ENCODE results near the gene CHADL. TPM values are rescaled to one million over a fixed set of nuclear protein-coding genes. Genes with fewer than 3 reads are reported as not detected.

Gene CHADL
- total RNA-seq, 1 experiment from 2014 or later = 1.2 TPM

DNA sequence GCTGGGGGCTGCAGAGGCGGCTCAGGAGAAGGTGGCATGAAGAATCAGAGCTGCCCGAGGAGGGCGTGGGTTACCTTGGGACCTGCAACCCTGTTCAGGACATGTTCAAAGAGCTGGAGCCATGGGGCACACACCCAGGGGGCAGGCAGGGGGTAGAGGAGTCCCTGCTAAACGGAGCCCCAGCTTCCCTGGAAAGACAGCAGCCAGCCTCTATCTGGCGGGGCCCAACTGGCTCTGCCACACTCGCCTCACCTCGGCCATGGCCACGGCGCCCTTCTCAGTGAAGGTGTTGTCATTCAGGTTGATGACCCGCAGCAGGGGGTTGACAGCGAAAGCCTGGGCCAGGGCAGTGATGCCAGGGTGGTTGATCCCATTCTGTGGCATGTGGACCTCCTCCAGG is 17.0 kb upstream of the CHADL start:
- Histone ChIP-seq H2AFZ (ENCODE audit: low read length) (no peak overlapping the region), H3K4me3 (ENCODE audit: low read length) (no peak overlapping the region), H3K27me3 (ENCODE audit: low read length) (no peaks in the 10 kb centered on the region), H3F3A (ENCODE audit: low read length, unreplicated experiment) (no peaks in the 10 kb centered on the region), H3K4me2 (ENCODE audit: low read length) (no peak overlapping the region), H3K9ac (ENCODE audit: low read length) (no peak overlapping the region), H3K79me2 (ENCODE audit: low read length) (0 out of 2 replicates have a peak, but pooled peaks cover 2% of the 10 kb centered on the region), H3K36me3 (ENCODE audit: low read depth, low read length) (peaks cover 39% of the 10 kb centered on the region), H3K27ac (ENCODE audit: low read length) (0 out of 2 replicates have a peak overlapping the region, but pooled peaks have one; percentile 90), H3K4me1 (ENCODE audit: insufficient read depth, low read length) (peaks cover 18% of the 10 kb centered on the region), H3K9me3 (ENCODE audit: low read length) (no peaks in the 10 kb centered on the region), H4K20me1 (ENCODE audit: low read length) (no peaks in the 10 kb centered on the region), H3K9me2 (replicated peaks; ENCODE audit: low read length) (no peaks in the 10 kb centered on the region)
- ChIA-PET POLR2A (ENCODE audit: unreplicated experiment) (interaction anchor here (1.1 kb wide), 1 partner anchor 48 kb away, joined by 3 read pairs; no protein-coding TSS in a partner anchor), CTCF (no interaction called here)
- intact Hi-C loops (cut with micrococcal nuclease) = no loop called here
- no TSS peak for BruUV-seq (replicated peaks)
- ATAC-seq = no peak
- TF ChIP-seq, protein P1, sequence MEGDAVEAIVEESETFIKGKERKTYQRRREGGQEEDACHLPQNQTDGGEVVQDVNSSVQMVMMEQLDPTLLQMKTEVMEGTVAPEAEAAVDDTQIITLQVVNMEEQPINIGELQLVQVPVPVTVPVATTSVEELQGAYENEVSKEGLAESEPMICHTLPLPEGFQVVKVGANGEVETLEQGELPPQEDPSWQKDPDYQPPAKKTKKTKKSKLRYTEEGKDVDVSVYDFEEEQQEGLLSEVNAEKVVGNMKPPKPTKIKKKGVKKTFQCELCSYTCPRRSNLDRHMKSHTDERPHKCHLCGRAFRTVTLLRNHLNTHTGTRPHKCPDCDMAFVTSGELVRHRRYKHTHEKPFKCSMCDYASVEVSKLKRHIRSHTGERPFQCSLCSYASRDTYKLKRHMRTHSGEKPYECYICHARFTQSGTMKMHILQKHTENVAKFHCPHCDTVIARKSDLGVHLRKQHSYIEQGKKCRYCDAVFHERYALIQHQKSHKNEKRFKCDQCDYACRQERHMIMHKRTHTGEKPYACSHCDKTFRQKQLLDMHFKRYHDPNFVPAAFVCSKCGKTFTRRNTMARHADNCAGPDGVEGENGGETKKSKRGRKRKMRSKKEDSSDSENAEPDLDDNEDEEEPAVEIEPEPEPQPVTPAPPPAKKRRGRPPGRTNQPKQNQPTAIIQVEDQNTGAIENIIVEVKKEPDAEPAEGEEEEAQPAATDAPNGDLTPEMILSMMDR (conservative IDR thresholded peaks at IDR 0.05; ENCODE audit: low read depth, low read length) = no peak
- TF ChIP-seq EZH2 (IDR thresholded peaks at IDR 0.05; ENCODE audit: low read length, unreplicated experiment) (no peak), EZH2phosphoT487 (IDR thresholded peaks at IDR 0.05; ENCODE audit: borderline replicate concordance, low read length) (no peak)
- no peak for DNase-seq

DNA sequence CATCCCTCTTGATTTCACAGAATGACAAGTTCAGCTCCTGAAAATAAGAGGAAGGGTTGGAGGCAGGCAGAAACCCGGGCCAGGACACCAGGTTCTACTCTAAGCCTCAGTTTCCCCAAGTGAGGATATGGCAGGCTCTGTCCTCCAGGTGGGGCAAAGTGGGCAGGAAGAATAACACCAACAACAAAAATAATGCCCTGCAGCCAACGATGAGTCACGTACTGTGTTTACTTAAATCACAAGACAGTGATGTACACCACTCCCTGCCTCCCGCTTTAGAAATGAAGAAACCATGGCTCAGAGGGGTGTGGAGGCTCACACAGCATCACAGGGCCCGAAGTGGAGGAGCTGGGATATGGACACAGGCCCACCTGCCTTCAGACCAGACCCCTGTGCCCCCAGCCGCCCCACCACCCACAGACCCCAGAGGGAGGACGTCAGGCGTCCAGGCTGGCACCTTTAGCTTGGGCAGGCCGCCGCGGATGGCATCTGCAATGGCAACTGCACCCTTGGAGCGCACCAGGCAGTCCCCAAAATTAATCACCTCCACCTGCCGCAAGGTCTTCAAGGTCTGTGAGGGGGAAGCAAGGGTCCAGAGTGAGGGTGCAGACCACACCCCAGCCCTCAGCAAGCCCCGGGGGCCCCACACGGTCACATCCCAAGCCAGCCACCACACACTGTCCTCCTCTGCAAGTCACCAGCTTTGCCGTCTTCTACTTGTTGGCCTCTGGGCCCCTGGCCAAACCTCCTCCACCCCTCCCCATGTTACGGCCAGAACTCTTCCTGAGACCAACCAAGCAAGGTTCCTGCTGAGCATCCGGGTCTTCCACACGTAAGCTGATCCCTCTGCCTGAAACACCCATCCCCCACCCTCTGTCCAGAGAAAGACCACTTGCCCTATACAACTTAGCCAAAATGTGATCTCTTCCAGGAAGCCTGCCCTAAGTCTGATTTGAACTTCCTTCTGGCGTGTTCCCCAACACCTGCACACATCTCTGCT is 15.8 kb upstream of the CHADL start:
- TF ChIP-seq, protein P1 (conservative IDR thresholded peaks at IDR 0.05; ENCODE audit: low read depth, low read length) = peak; percentile 45
- no peak for TF ChIP-seq EZH2 (IDR thresholded peaks at IDR 0.05; ENCODE audit: low read length, unreplicated experiment)
- BruUV-seq (replicated peaks) = TSS peak; percentile 58
- no peaks in the 10 kb centered on the region for H3F3A ChIP-seq (ENCODE audit: low read length, unreplicated experiment)
- POLR2A ChIA-PET (ENCODE audit: unreplicated experiment) = interaction anchor here (0.6 to 1.1 kb wide), 2 partner anchors 49 to 828 kb away, joined by 3 to 10 read pairs; no protein-coding TSS in a partner anchor
- no peaks in the 10 kb centered on the region for H3K27me3 ChIP-seq (ENCODE audit: low read length)
- 0 out of 2 replicates have a peak, but pooled peaks cover 2% of the 10 kb centered on the region for H3K79me2 ChIP-seq (ENCODE audit: low read length)
- H3K9ac ChIP-seq (ENCODE audit: low read length) = peak overlapping the region; percentile 57
- peak overlapping the region; percentile 28 for H3K4me2 ChIP-seq (ENCODE audit: low read length)
- intact Hi-C loops (cut with micrococcal nuclease) = no loop called here
- ATAC-seq = peak; percentile 91
- H3K4me1 ChIP-seq (ENCODE audit: insufficient read depth, low read length) = peaks cover 18% of the 10 kb centered on the region
- H3K36me3 ChIP-seq (ENCODE audit: low read depth, low read length) = peaks cover 32% of the 10 kb centered on the region; the same call in 1 of the 2 replicates
- no peaks in the 10 kb centered on the region for H4K20me1 ChIP-seq (ENCODE audit: low read length)
- DNase-seq = peak; percentile 82
- no peak overlapping the region for H2AFZ ChIP-seq (ENCODE audit: low read length)
- CTCF ChIA-PET = no interaction called here
- no peak overlapping the region for H3K4me3 ChIP-seq (ENCODE audit: low read length)
- H3K27ac ChIP-seq (ENCODE audit: low read length) = peak overlapping the region; percentile 90
- no peaks in the 10 kb centered on the region for H3K9me2 ChIP-seq (replicated peaks; ENCODE audit: low read length)
- no peaks in the 10 kb centered on the region for H3K9me3 ChIP-seq (ENCODE audit: low read length)

Data from PC-3 (cell line).